Right lobe of liver (tissue), 6 donors: ENCODE data around the gene PCSK6. TPM values are rescaled to one million over a fixed set of nuclear protein-coding genes. Genes with fewer than 3 reads are reported as not detected.
A peak's percentile ranks its signal among the peaks of the same experiment; 100 is the strongest.

Experiments used
- ATAC-seq, 4 donors: fragments of 200-7000 bp; cut with Tn5 transposase; one replicate each; pipeline ENCODE4 v1.9.1; 2020; ENCODE audit warnings: mild to moderate bottlenecking in 4 of 4, moderate library complexity in 4 of 4
- DNase-seq, 3 donors: peaks; one replicate each; pipeline ENCODE4 v3.0.0-alpha.2; 2020
- H3K27ac ChIP-seq, 3 donors: fragments of 200-600 bp; one replicate each; pipeline ENCODE4 v1.8.0; 2022
- H3K27me3 ChIP-seq, 2 donors: fragments of 200-600 bp; one replicate each; pipeline ENCODE4 v1.8.0; 2022
- H3K36me3 ChIP-seq, 4 donors: fragments of 200-600 bp; sonication (generic) in 1 of 4; one replicate each; pipeline versions ENCODE4 v1.5.1 to v1.8.0; 2017 to 2022; ENCODE audit warnings: control low read depth in 1 of 4
- H3K4me1 ChIP-seq, 4 donors: fragments of 200-600 bp; sonication (generic) in 1 of 4; one replicate each; pipeline versions ENCODE4 v1.5.1 to v1.8.0; 2017 to 2022; ENCODE audit warnings: control low read depth in 1 of 4
- H3K4me3 ChIP-seq, 3 donors: fragments of 200-600 bp; one replicate each; pipeline ENCODE4 v1.8.0; 2022
- H3K9me3 ChIP-seq, 4 donors: fragments of 200-600 bp; sonication (generic) in 1 of 4; one replicate each; pipeline versions ENCODE4 v1.5.1 to v1.8.0; 2017 to 2022; ENCODE audit warnings: control low read depth in 1 of 4
- CTCF ChIP-seq, 4 donors: fragments of 200-600 bp in 3 of 4; fragments of 450-650 bp in 1 of 4; IDR thresholded peaks; one replicate each; pipeline versions ENCODE4 v1.5.1 to v1.8.0; 2016 to 2022; ENCODE audit warnings: antibody characterized with exemption in 4 of 4, mild to moderate bottlenecking in 2 of 4
- POLR2A ChIP-seq: fragments of 450-650 bp; IDR thresholded peaks from one replicate; pipeline ENCODE4 v1.6.1; 2017; ENCODE audit warnings: antibody characterized with exemption, mild to moderate bottlenecking
- WGBS: methylation state at CpG from one replicate; pipeline ENCODE4 v1.1.6; 2018; ENCODE audit warnings: low coverage, low lambda C conversion rate; ENCODE audit not compliant: insufficient coverage; ENCODE audit errors: missing lambda C conversion rate; 5-methylcytosine and 5-hydroxymethylcytosine counted together
- intact Hi-C, 2 donors: fragments of 100-400 bp; cut with DNase I; formaldehyde crosslinking; loops; one replicate each; pipeline versions ENCODE4 v1.11.2 to v1.14.1; 2022
- total RNA-seq, 6 experiments: library from RNA; depleted of rRNA in 2 of 6; stranded (reverse); fragments of >200 nt in 2 of 6; fragmentation: NEBNext Ultra II Directional in 3 of 6; extraction: Animal tissue kit (Norgen Biotek cat#: 25700) in 3 of 6; gene quantifications; one replicate each; pipeline versions ENCODE4 v1.1.0 to v1.2.4, GENCODE V29; 2016 to 2023
- donor health status: DM: no; HTN: yes; CAD: no.
- donor health status: DM: no; HTN: no; CAD: no.
- donor health status: DM: no; HTN: no; CAD: no.
- donor health status: DM: no; HTN: yes; CAD: no.
- donor health status: DM: no; HTN: yes; CAD: no.

Gene PCSK6
- total RNA-seq, 6 experiments from 2014 or later, result 165 to 218 (median 207) TPM

GRCh38 chr15:101373577-101373976 is 115.9 kb downstream of the PCSK6 start:
- intact Hi-C loops, result no loop called here
- H3K4me3 ChIP-seq, result no peak overlapping the region
- WGBS, result 45% methylated on average over 3 of the region's 3 CpGs

GRCh38 chr15:101372960-101373525 is 116.5 kb downstream of the PCSK6 start:
- no peak overlapping the region for H3K27ac ChIP-seq
- 60% methylated on average over 10 of the region's 11 CpGs for WGBS
- ATAC-seq, result no peak
- no peak for DNase-seq
- TF ChIP-seq POLR2A (no peak), CTCF (IDR thresholded peaks at IDR 0.05) (no peak)
- H3K36me3 ChIP-seq, result peaks cover 0 to 30% (median 12%) of the 10 kb centered on the region in 4 donors
- intact Hi-C loops, result no loop called here
- no peaks in the 10 kb centered on the region for H3K9me3 ChIP-seq
- no peak overlapping the region for H3K4me3 ChIP-seq
- H3K4me1 ChIP-seq, result peaks cover 0 to 32% (median 9%) of the 10 kb centered on the region in 4 donors
- H3K27me3 ChIP-seq, result no peaks in the 10 kb centered on the region

More at GRCh38 chr15:101373577-101373976, 115.9 kb downstream of the PCSK6 start:
- TF ChIP-seq POLR2A (no peak), CTCF (IDR thresholded peaks at IDR 0.05) (no peak)
- H3K27me3 ChIP-seq, result no peaks in the 10 kb centered on the region
- no peak overlapping the region for H3K27ac ChIP-seq
- H3K36me3 ChIP-seq, result peaks cover 0 to 25% (median 12%) of the 10 kb centered on the region in 4 donors
- DNase-seq (no peak), ATAC-seq (no peak)
- peaks cover 0 to 32% (median 9%) of the 10 kb centered on the region in 4 donors for H3K4me1 ChIP-seq
- no peaks in the 10 kb centered on the region for H3K9me3 ChIP-seq

GRCh38 chr15:101372149-101372577 is 117.3 kb downstream of the PCSK6 start:
- no peak for DNase-seq
- intact Hi-C loops, result no loop called here

GRCh38 chr15:101371519-101371918 is 118.0 kb downstream of the PCSK6 start:
- TF ChIP-seq CTCF (IDR thresholded peaks at IDR 0.05) (no peak), POLR2A (no peak)
- 90% methylated on average over 2 of the region's 11 CpGs for WGBS
- Histone ChIP-seq H3K4me3 (no peak overlapping the region), H3K9me3 (no peaks in the 10 kb centered on the region), H3K4me1 (peaks cover 0 to 22% (median 5%) of the 10 kb centered on the region in 4 donors), H3K36me3 (peaks cover 0 to 45% (median 12%) of the 10 kb centered on the region in 4 donors), H3K27me3 (no peaks in the 10 kb centered on the region), H3K27ac (no peak overlapping the region)
- DNase-seq, result peak in 1 of 3 donors; percentile 37
- ATAC-seq, result no peak
- intact Hi-C loops, result no loop called here

More at GRCh38 chr15:101372149-101372577, 117.3 kb downstream of the PCSK6 start:
- Histone ChIP-seq H3K4me1 (peaks cover 0 to 28% (median 7%) of the 10 kb centered on the region in 4 donors), H3K4me3 (no peak overlapping the region), H3K27me3 (no peaks in the 10 kb centered on the region), H3K9me3 (no peaks in the 10 kb centered on the region), H3K27ac (no peak overlapping the region), H3K36me3 (peaks cover 0 to 39% (median 12%) of the 10 kb centered on the region in 4 donors)
- no peak for TF ChIP-seq POLR2A
- no peak for ATAC-seq
- WGBS, result 89% methylated on average over 12 of the region's 13 CpGs

GRCh38 chr15:101371081-101371480 is 118.4 kb downstream of the PCSK6 start:
- no peak for ATAC-seq
- H3K9me3 ChIP-seq, result no peaks in the 10 kb centered on the region
- TF ChIP-seq CTCF (IDR thresholded peaks at IDR 0.05) (no peak), POLR2A (no peak)
- peaks cover 0 to 17% (median 3%) of the 10 kb centered on the region in 4 donors for H3K4me1 ChIP-seq
- peaks cover 0 to 50% (median 12%) of the 10 kb centered on the region in 4 donors for H3K36me3 ChIP-seq
- 80% methylated on average over 1 of the region's 7 CpGs for WGBS
- H3K27me3 ChIP-seq, result no peaks in the 10 kb centered on the region
- H3K27ac ChIP-seq, result no peak overlapping the region
- no peak overlapping the region for H3K4me3 ChIP-seq
- intact Hi-C loops, result no loop called here
- no peak for DNase-seq
